ENCODE data around the gene PRUNE2.

The PRUNE2 gene

GRCh38 chr9:76561900-76562299 lies 344.0 kb downstream of the PRUNE2 start:
- DNase-seq (ENCODE audit: low read depth), result no peak
- H3K4me3 ChIP-seq (ENCODE audit: control insufficient read depth, low read depth, low read length), result no peak overlapping the region
- TF ChIP-seq, protein P1, sequence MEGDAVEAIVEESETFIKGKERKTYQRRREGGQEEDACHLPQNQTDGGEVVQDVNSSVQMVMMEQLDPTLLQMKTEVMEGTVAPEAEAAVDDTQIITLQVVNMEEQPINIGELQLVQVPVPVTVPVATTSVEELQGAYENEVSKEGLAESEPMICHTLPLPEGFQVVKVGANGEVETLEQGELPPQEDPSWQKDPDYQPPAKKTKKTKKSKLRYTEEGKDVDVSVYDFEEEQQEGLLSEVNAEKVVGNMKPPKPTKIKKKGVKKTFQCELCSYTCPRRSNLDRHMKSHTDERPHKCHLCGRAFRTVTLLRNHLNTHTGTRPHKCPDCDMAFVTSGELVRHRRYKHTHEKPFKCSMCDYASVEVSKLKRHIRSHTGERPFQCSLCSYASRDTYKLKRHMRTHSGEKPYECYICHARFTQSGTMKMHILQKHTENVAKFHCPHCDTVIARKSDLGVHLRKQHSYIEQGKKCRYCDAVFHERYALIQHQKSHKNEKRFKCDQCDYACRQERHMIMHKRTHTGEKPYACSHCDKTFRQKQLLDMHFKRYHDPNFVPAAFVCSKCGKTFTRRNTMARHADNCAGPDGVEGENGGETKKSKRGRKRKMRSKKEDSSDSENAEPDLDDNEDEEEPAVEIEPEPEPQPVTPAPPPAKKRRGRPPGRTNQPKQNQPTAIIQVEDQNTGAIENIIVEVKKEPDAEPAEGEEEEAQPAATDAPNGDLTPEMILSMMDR (IDR thresholded peaks at IDR 0.05; ENCODE audit: control insufficient read depth, insufficient read depth, low read depth, low read length, missing control alignments), result no peak
